HCT116 (cell line): ENCODE results near the gene IL1R2. TPM values are rescaled to one million over a fixed set of nuclear protein-coding genes. Genes with fewer than 3 reads are reported as not detected.
A peak's percentile ranks its signal among the peaks of the same experiment; 100 is the strongest.

Experiments used
- ATAC-seq: fragments of 200-7000 bp; cut with Tn5 transposase; 2 replicates; pipeline ENCODE4 v1.9.1; 2020; ENCODE audit warnings: mild to moderate bottlenecking, moderate library complexity
- BruUV-seq: library from RNA; stranded (reverse); fragments of 400-500 nt; replicated peaks from 2 replicates; lab custom pipeline; 2021; lab: Mats Ljungman, UMichigan
- CTCF ChIA-PET: fragments of 300-600 bp; sonication (Branson Sonifier 250); formaldehyde crosslinking; loops from one replicate; lab custom pipeline; 2021; ENCODE audit warnings: antibody characterized with exemption; lab: Charles Lee
- POLR2A ChIA-PET: fragments of 300-600, 350-600 bp; sonication (Branson Sonifier 250); formaldehyde crosslinking; loops from one replicate; lab custom pipeline; 2021; ENCODE audit warnings: antibody characterized with exemption; lab: Charles Lee
- RAD21 ChIA-PET, 2 experiments: fragments of 300-600 bp; sonication (Branson Sonifier 250); formaldehyde crosslinking; loops; one replicate each; lab custom pipeline; 2023; ENCODE audit warnings: low total read pairs in 2 of 2; ENCODE audit not compliant: uncharacterized antibody in 2 of 2, unreplicated experiment in 2 of 2, low non-redundant PET in 1 of 2; lab: Charles Lee
- DNase-seq: peaks from one replicate; pipeline ENCODE4 v3.0.0-alpha.2; 2010; ENCODE audit warnings: low read depth, low spot score
- H2AFZ ChIP-seq: fragments of 200-600 bp; shearing (Covaris generic), sonication (generic); 2 replicates; pipeline ENCODE4 v1.6.1; 2017; ENCODE audit warnings: low read depth, mixed run types, mixed read lengths, antibody characterized with exemption, low read length; ENCODE audit not compliant: poor library complexity, severe bottlenecking
- H3K27ac ChIP-seq: 2 replicates; pipeline ENCODE4 v1.5.1; 2012; ENCODE audit warnings: low read depth, low read length
- H3K27me3 ChIP-seq: fragments of 200-600 bp; sonication (generic); 2 replicates; pipeline ENCODE4 v1.6.1; 2016; ENCODE audit warnings: mixed run types, low read length, mixed read lengths; ENCODE audit not compliant: insufficient read depth
- H3K36me3 ChIP-seq, 2 experiments: fragments of 200-500 bp in 1 of 2; fragments of 200-600 bp in 1 of 2; sonication (Bioruptor generic) in 1 of 2; sonication (generic) in 1 of 2; 2 replicates each; pipeline versions ENCODE4 v1.5.1 to v1.6.1; 2014 to 2016; ENCODE audit warnings: low read length in 2 of 2, inconsistent platforms in 1 of 2, mixed read lengths in 1 of 2, mixed run types in 1 of 2; ENCODE audit not compliant: insufficient read depth in 2 of 2, control insufficient read depth in 1 of 2
- H3K4me1 ChIP-seq, 2 experiments: fragments of 200-600 bp in 1 of 2; sonication (generic) in 1 of 2; 2 replicates each; pipeline versions ENCODE4 v1.5.1 to v1.6.1; 2012 to 2017; ENCODE audit warnings: low read length in 2 of 2, inconsistent platforms in 1 of 2, mild to moderate bottlenecking in 1 of 2, mixed read lengths in 1 of 2, mixed run types in 1 of 2, moderate library complexity in 1 of 2; ENCODE audit not compliant: insufficient read depth in 2 of 2, control insufficient read depth in 1 of 2
- H3K4me2 ChIP-seq: fragments of 200-600 bp; sonication (generic); 2 replicates; pipeline ENCODE4 v1.6.1; 2017; ENCODE audit warnings: mixed run types, low read length, mixed read lengths
- H3K4me3 ChIP-seq, 2 experiments: fragments of 200-600 bp in 1 of 2; sonication (generic) in 1 of 2; replicated peaks in 1 of 2; 2 replicates each; pipeline ENCODE4 v1.5.1; 2011 to 2016; ENCODE audit warnings: low read length in 2 of 2, control low read depth in 1 of 2, low read depth in 1 of 2, mild to moderate bottlenecking in 1 of 2, mixed read lengths in 1 of 2, mixed run types in 1 of 2
- H3K79me2 ChIP-seq: fragments of 200-600 bp; sonication (generic); 2 replicates; pipeline ENCODE4 v1.6.1; 2017; ENCODE audit warnings: mild to moderate bottlenecking, mixed run types, low read length, moderate library complexity, mixed read lengths; ENCODE audit not compliant: insufficient read depth
- H3K9ac ChIP-seq: fragments of 200-600 bp; sonication (generic); 2 replicates; pipeline ENCODE4 v1.6.1; 2016; ENCODE audit warnings: low read length, mixed read lengths
- H3K9me2 ChIP-seq: fragments of 200-600 bp; sonication (generic), shearing (Covaris generic); 2 replicates; pipeline ENCODE4 v1.6.1; 2017; ENCODE audit warnings: mixed run types, mild to moderate bottlenecking, moderate library complexity; ENCODE audit not compliant: insufficient read depth
- H3K9me3 ChIP-seq, 2 experiments: fragments of 200-500 bp in 1 of 2; fragments of 200-600 bp in 1 of 2; sonication (Bioruptor generic) in 1 of 2; sonication (generic) in 1 of 2; 2 replicates each; pipeline ENCODE4 v1.6.1; 2014 to 2017; ENCODE audit warnings: low read length in 2 of 2, mixed read lengths in 2 of 2, inconsistent platforms in 1 of 2, low read depth in 1 of 2, mild to moderate bottlenecking in 1 of 2, mixed run types in 1 of 2, moderate library complexity in 1 of 2; ENCODE audit not compliant: control insufficient read depth in 1 of 2, insufficient read depth in 1 of 2
- H4K20me1 ChIP-seq: fragments of 200-600 bp; sonication (generic), shearing (Covaris generic); 2 replicates; pipeline ENCODE4 v1.6.1; 2017; ENCODE audit warnings: mixed run types, mild to moderate bottlenecking, moderate library complexity; ENCODE audit not compliant: insufficient read depth
- ATF3 ChIP-seq: IDR thresholded peaks from 2 replicates; pipeline ENCODE4 v1.6.1; 2012
- CBX3 ChIP-seq: IDR thresholded peaks from 2 replicates; pipeline ENCODE4 v1.6.1; 2012; ENCODE audit warnings: low read depth
- CEBPB ChIP-seq: IDR thresholded peaks from 2 replicates; pipeline ENCODE4 v1.6.1; 2012; ENCODE audit warnings: low read depth
- CTCF ChIP-seq, 3 experiments: fragments of 200-600 bp in 1 of 3; sonication (generic) in 1 of 3; IDR thresholded peaks in 2 of 3; conservative IDR thresholded peaks in 1 of 3; 2 replicates each; pipeline ENCODE4 v1.5.1; 2012 to 2017; ENCODE audit warnings: low read depth in 2 of 3, low read length in 2 of 3, antibody characterized with exemption in 1 of 3, borderline replicate concordance in 1 of 3, control low read depth in 1 of 3, mild to moderate bottlenecking in 1 of 3, mixed read lengths in 1 of 3, mixed run types in 1 of 3, moderate library complexity in 1 of 3; ENCODE audit not compliant: insufficient read depth in 1 of 3
- EGR1 ChIP-seq: IDR thresholded peaks from 2 replicates; pipeline ENCODE4 v1.6.1; 2012; ENCODE audit warnings: low read depth
- ELF1 ChIP-seq: IDR thresholded peaks from 2 replicates; pipeline ENCODE4 v1.6.1; 2012; ENCODE audit warnings: low read depth, borderline replicate concordance
- EZH2 ChIP-seq: fragments of 200-600 bp; sonication (generic); IDR thresholded peaks from 2 replicates; pipeline ENCODE4 v1.6.1; 2017; ENCODE audit warnings: antibody characterized with exemption, mixed run types
- EZH2phosphoT487 ChIP-seq: fragments of 200-600 bp; IDR thresholded peaks from 2 replicates; pipeline ENCODE4 v1.6.1; 2018; ENCODE audit warnings: antibody characterized with exemption, borderline replicate concordance
- FOSL1 ChIP-seq: IDR thresholded peaks from 2 replicates; pipeline ENCODE4 v1.6.1; 2012; ENCODE audit warnings: low read depth
- JUND ChIP-seq: IDR thresholded peaks from 2 replicates; pipeline ENCODE4 v1.6.1; 2012
- MAX ChIP-seq: IDR thresholded peaks from 2 replicates; pipeline ENCODE4 v1.6.1; 2012
- POLR2A ChIP-seq: IDR thresholded peaks from 2 replicates; pipeline ENCODE4 v1.7.0; 2011; ENCODE audit warnings: borderline replicate concordance; ENCODE audit not compliant: insufficient read depth, insufficient read length; ENCODE audit errors: extremely low read depth
- RAD21 ChIP-seq: IDR thresholded peaks from 2 replicates; pipeline ENCODE4 v1.6.1; 2012; ENCODE audit warnings: low read depth, mild to moderate bottlenecking
- REST ChIP-seq: IDR thresholded peaks from 2 replicates; pipeline ENCODE4 v1.6.1; 2012; ENCODE audit warnings: low read depth
- SIN3A ChIP-seq: IDR thresholded peaks from 2 replicates; pipeline ENCODE4 v1.6.1; 2012; ENCODE audit warnings: low read depth
- SP1 ChIP-seq: IDR thresholded peaks from 2 replicates; pipeline ENCODE4 v1.6.1; 2012; ENCODE audit warnings: low read depth
- YY1 ChIP-seq: IDR thresholded peaks from 2 replicates; pipeline ENCODE4 v1.6.1; 2011; ENCODE audit warnings: low read length, low read depth, moderate library complexity, mild to moderate bottlenecking; ENCODE audit not compliant: insufficient replicate concordance; ENCODE audit errors: extremely low read depth
- ZBTB33 ChIP-seq: IDR thresholded peaks from 2 replicates; pipeline ENCODE4 v1.6.1; 2011; ENCODE audit warnings: mild to moderate bottlenecking, low read length, moderate library complexity; ENCODE audit not compliant: insufficient replicate concordance; ENCODE audit errors: extremely low read depth
- ZNF274 ChIP-seq: fragments of 200-500 bp; sonication (Bioruptor generic); IDR thresholded peaks from 2 replicates; pipeline ENCODE4 v1.6.1; 2014; ENCODE audit warnings: mild to moderate bottlenecking, low read depth, low read length, inconsistent platforms
- intact Hi-C: fragments of 100-400 bp; cut with micrococcal nuclease; formaldehyde crosslinking; loops from 2 replicates; pipeline ENCODE4 v1.10.0; 2022
- total RNA-seq: library from RNA; stranded (reverse); gene quantifications from one replicate; pipeline ENCODE4 v1.2.1, GENCODE V29; 2021; ENCODE audit not compliant: unreplicated experiment

Gene IL1R2
- total RNA-seq, 1 experiment from 2014 or later: 0.52 TPM

- ATAC-seq: peak; percentile 79
- peak overlapping the region; percentile 86 for H2AFZ ChIP-seq
- H3K36me3 ChIP-seq: no peaks in the 10 kb centered on the region
- TF ChIP-seq EZH2 (no peak), ZBTB33 (no peak), POLR2A (no peak), ZNF274 (no peak), REST (no peak), ATF3 (no peak), CBX3 (no peak), FOSL1 (0 out of 2 replicates have a peak, but pooled peaks have one; percentile 42), CTCF (IDR thresholded peaks at IDR 0.05 in 2 of 3, conservative IDR thresholded peaks at IDR 0.05 in 1 of 3; ENCODE audit: borderline replicate concordance in 1 of 3, insufficient read depth in 1 of 3, low read depth in 2 of 3, low read length in 2 of 3) (no peak), RAD21 (no peak), EGR1 (no peak), JUND (no peak), MAX (peak; percentile 78), SIN3A (no peak), EZH2phosphoT487 (no peak), ELF1 (no peak), SP1 (no peak), CEBPB (0 out of 2 replicates have a peak, but pooled peaks have one; percentile 39), YY1 (no peak)
- TF ChIP-seq, all 23 proteins: peak for 3
- ChIA-PET POLR2A (interaction anchor here (1.5 kb wide), 1 partner anchor 9 kb away, joined by 4 read pairs; no protein-coding TSS in a partner anchor), RAD21 (no interaction called here), CTCF (interaction anchor here (0.9 to 1.7 kb wide), 2 partner anchors 102 to 176 kb away, joined by 3 to 6 read pairs; no protein-coding TSS in a partner anchor)
- no peaks in the 10 kb centered on the region for H3K9me3 ChIP-seq
- H3K9me2 ChIP-seq: no peaks in the 10 kb centered on the region
- peaks cover 11 to 33% of the 10 kb centered on the region in 2 experiments for H3K4me1 ChIP-seq
- peak; percentile 33 for DNase-seq
- peak overlapping the region; percentile 37 for H3K9ac ChIP-seq
- no peaks in the 10 kb centered on the region for H4K20me1 ChIP-seq
- no peaks in the 10 kb centered on the region for H3K27me3 ChIP-seq
- no peak overlapping the region for H3K27ac ChIP-seq
- no TSS peak for BruUV-seq
- intact Hi-C loops: no loop called here
- H3K4me2 ChIP-seq: peak overlapping the region; percentile 40
- no peak overlapping the region for H3K4me3 ChIP-seq
- no peaks in the 10 kb centered on the region for H3K79me2 ChIP-seq
Measured at GRCh38 chr2:102063941-102064678, 72.3 kb downstream of the IL1R2 start.
